Central memory CD4-positive, alpha-beta T cell (primary cell): Measurements from ENCODE around the gene ZNF319.
"Not testable (repeated sequence)": the region's sequence is repeated elsewhere in the genome, so short reads cannot be mapped to it uniquely, and the experiment has no call there.

Source experiments
- DNase-seq: peaks from one replicate; pipeline ENCODE4 v3.0.0; 2022

ZNF319 gene

DNA sequence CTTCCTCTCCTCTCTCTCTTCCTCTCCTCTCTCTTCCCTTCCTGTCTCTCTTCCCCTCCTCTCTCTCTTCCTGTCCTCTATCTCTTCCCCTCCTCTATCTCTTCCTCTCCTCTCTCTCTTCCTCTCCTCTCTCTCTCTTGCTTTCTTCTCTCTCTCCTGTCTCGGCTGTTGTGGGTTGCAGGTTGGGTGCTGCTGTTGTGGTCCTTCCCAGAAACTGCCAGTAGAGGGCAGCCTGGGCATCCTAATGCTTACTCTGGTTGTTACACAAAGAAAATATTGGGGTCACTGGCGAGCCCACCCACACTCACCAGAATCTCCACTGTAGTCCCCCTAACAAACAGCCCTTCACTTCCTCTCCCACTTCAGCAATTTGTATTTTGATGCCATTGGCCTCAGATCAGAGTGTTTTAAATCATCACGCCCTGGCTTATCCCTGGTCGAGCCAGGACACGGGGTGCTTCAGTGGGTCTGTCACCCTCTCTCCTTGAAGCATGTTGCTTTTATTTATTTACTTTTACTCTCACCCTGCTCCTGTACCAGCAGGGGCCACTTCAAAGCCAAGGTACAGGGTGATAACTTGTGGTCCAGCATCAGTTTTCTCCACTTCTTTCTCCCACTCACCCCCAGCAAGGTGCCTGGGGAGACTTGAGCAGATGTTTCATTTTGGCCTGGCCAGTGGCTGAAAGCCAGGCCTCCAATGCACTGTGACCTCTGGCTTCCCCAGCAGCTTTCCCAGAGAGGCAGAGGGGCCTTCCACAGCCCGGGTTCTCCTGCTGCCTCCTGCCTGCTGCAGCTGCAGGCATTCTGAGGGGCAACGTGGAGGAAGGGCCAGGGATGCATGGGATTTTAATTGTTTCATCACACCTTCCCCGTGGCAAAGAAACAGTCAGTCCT lies 20.4 kb upstream of the ZNF319 start:
- peak; percentile 55 for DNase-seq

- no peak for DNase-seq
Measured at GRCh38 chr16:58019866-58020538, 19.5 kb upstream of the ZNF319 start.

- DNase-seq: no peak
Measured at GRCh38 chr16:58018803-58019202, 18.3 kb upstream of the ZNF319 start.

DNA sequence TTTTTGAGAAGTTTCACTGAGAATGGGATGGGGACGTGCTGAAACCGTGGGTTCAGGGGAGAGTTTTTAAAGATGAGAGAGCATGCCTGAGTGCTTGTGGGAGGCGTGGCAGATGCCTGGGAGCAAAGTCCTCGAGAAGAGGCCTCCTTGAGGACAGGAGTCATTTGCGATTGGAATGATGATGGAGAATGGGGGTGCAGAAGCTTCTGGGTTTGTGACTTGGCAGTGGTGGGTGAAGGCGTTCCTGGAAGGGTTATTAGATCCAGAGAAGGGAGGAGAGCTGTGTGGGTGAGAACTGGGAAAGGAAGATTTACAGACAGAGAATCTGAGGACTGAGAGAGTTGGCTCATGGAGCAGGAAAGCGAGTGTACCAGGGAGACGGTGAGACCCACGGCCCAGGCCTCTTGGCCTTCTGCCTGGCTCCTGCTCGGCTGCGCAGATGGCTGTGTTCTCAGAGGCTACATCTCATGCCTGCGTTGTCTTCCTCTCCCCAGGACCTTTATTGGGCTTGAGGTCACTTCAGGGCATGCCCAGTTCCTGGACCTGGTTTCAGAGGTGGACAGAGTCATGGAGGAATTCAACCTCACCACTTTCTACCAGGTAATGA lies 16.5 kb upstream of the ZNF319 start:
- no peak for DNase-seq

GRCh38 chr16:58013201-58013956 lies 12.9 kb upstream of the ZNF319 start:
- DNase-seq: no peak

- DNase-seq: no peak
Measured at GRCh38 chr16:58012481-58012880, 12.0 kb upstream of the ZNF319 start.

DNA sequence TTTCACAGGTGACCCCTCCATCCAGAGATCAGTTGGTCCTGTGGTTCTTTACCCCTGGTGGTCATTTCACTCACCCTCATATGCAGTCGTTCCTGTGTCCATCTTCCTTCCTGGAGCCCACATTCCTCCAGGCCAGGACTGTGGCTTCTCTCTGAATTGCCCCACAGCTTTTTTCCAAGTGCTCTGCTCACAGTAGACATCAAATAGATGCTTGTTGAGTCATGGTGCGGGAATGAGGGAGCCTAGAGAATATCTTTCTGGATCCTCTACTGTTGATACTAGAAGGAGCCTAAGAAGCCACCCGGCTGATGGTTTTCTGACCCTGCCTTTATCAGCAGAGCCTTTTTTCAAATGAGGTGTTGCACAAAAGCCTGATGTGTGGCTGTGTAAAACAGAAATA lies 11.2 kb upstream of the ZNF319 start:
- no peak for DNase-seq

DNA sequence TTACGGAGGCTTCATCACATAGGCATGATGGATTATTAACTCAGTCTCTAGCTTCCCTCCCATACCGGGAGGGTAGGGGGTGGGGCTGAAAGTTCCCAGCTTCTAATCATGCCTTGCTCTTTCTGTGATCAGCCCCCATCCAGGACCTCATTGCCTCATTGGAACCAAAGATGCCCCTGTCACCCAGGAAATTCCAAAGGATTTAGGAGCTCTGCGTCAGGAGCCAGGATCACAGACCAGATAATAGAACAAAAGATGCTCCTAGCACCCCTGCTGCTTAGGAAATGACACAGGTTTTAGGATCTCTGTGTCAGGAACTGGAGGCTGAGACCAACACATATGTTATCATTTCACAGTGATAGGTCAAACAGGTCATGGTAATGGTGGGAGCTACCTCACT lies 10.4 kb upstream of the ZNF319 start:
- no peak for DNase-seq

DNA sequence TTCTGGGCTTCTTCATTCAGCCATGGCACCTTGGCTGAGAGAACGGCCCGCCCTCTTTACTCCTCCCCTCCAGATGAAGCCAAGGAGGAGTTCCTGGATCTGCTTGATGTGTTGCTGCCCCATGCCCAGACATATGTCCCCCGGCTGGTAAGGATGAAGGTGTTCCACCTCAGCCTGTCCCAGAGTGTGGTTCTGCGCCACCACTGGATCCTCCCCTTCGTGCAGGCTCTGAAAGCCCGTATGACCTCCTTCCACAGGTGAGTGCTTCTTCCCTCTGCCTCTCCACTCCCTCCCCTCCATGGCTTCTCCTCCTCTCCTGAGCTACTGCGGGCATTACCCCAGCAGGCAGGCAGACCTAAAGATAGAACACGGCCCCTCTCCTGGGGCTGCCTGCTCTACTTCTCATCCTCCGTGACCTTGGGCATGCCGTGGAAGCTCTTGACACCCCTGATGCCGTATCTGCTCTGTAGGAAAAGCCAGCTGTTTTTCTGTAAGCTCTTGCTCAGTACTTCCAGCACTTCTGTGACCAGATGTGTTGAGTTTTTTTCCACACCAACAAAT lies 9.5 kb upstream of the ZNF319 start:
- DNase-seq: no peak

DNA sequence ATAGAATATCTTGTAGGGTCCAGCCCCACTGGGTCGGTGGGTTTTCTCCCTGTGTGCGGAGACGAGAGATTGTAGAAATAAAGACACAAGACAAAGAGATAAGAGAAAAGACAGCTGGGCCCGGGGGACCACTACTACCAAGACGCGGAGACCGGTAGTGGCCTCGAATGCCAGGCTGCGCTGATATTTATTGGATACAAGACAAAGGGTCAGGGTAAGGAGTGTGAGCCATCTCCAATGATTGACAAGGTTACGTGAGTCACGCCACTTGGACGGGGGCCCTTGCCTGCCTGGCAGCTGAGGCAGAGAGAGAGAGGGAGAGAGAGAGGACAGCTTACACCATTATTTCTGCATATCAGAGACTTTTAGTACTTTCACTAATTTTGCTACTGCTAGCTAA lies 4.3 kb upstream of the ZNF319 start:
- DNase-seq: not testable (repeated sequence)

GRCh38 chr16:58002936-58003335 lies 2.5 kb upstream of the ZNF319 start:
- DNase-seq: no peak

GRCh38 chr16:58002416-58002800 lies 1.9 kb upstream of the ZNF319 start:
- DNase-seq: no peak

DNA sequence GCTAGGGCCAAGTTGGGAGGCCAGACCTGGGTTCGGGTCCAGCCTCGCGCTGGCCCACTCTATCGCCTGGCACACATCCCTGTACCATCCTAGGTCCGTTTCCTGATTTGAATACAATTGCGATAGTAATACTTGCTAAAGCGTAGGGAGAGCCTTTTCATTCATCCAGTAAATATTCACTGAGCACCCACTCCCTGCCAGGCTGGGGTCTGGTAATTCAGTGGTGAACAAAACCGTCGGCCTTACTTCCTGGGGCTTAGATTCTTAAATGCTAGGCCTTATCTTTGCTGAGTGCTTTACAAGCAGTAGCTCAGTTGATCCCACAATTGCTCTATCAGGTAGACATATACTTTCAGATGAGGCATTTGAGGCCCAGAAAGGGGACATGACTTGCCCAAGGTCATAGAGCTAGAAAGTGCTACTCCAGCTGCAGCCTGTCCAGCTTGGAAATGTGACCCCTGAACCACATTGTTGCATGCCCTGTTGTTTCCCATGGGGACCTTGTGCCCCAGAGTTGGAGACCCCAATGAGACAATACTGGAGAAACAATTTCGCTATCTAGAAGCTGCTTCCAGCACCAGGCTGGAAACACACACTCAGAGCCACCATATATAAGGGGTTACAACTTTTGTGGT lies 1.4 kb upstream of the ZNF319 start:
- DNase-seq: no peak

- peak; percentile 84 for DNase-seq
Measured at GRCh38 chr16:58000706-58001676, 519 bp upstream of the ZNF319 start, which contains the start of gene USB1. Gene USB1 (plus strand): TSS chr16:58001407. CDS start chr16:58001484, 77 bp downstream.

DNA sequence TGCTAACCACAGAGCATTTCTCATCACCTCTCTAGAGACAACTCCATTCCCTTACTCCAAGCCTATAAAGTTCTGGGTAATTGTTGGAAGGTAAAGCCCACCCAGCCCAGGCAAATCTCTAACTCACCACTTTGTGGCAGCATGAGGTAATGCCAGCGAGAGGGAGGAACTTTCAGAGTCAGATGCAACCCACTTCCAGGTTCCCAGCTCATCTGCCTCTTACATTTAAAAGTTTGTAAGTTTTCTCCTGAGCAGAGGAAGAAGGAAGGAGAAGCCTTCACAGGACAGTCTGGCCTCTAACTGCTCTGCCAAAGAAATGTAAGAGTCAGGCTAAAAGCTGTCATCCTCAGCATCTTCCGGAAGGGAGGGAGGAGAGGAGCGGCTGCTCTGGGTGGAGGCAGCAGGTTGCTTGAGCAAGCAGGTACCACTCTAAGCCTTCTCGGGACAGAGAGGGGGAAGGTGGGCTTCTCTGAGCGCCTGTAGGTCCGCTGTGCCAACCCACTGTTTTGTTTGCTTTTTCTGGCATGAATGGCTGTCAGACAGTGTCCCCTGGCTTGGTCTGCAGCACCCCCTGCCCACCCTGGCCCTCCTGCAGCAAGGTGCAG lies 1.0 kb downstream of the ZNF319 start:
- peak; percentile 50 for DNase-seq

DNA sequence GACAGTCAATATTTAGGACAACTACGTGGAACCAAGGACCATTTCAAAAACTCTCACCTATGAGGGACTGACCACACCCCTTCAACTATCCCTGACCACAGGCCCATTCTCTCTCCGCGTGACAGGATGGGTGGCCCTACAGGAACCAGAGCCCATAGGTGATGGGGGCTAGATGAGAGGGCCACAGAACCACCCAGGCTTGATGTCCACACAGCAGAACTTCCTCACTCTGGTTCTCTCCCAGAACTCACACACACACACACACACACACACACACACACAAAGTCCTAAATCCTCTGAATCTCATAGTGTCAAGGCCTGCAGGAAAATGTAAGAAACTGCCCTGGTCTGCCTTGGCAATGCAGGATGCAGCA lies 1.5 kb downstream of the ZNF319 start:
- no peak for DNase-seq

GRCh38 chr16:57998486-57998885 lies 2.0 kb downstream of the ZNF319 start:
- peak; percentile 50 for DNase-seq

DNA sequence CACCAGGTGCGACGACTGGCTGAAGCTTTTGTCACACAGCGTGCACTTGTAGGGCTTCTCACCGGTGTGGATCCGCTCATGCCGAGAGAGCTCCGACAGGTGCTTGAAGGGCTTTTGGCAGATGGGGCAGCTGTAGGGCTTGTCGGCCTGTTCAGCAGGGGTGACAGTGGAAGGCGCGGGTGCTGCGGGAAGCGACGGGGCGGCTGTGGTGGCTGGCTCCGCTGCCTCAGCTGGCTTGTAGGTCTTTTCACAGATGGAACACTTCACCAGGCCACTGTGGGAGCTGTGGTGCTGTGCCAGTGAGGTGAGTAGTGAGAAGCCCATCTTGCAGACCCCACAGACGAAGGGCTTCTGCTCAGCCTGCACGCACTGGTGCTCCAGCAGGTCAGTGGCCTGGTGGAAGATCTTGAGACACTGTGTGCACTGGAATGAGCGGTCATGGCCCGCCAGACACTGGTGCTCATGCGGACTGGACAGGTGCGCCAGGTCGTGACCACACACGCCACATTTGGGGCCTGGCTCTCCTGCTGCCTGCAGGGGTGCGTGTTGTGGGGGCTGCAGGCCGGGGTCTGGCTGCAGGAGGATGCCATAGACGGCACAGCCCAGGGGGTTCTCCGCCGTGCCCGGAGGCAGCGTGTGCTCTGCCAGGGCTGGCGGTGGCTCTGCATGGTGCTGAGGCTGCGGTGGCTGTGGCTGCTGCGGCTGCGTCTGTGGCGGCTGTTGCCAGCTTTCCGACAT lies 2.8 kb downstream of the ZNF319 start:
- no peak for DNase-seq

DNA sequence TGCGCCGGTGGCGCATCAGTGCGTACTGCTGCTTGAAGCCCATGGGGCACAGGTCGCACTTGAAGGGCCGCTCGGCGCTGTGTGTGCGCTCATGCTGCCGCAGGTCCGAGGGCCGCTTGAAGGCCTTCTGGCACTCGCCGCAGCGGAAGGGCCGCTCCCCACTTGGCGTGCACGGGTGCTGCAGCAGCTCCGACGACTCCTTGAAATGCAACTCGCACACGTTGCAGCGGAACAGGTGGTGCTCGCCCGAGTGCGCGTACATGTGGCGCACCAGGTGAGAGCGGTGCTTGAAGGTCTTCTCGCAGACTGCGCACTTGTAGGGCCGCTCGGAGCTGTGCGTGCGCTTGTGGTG lies 3.3 kb downstream of the ZNF319 start:
- no peak for DNase-seq
